Measurements from ENCODE around the gene SCN4A. TPM values are rescaled to one million over a fixed set of nuclear protein-coding genes. Genes with fewer than 3 reads are reported as not detected.
A peak's percentile ranks its signal among the peaks of the same experiment; 100 is the strongest.
"Not testable (repeated sequence)": the region's sequence is repeated elsewhere in the genome, so short reads cannot be mapped to it uniquely, and the experiment has no call there.

The SCN4A gene
- total RNA-seq, 1 donor from 2014 or later = 0.32 TPM

DNA sequence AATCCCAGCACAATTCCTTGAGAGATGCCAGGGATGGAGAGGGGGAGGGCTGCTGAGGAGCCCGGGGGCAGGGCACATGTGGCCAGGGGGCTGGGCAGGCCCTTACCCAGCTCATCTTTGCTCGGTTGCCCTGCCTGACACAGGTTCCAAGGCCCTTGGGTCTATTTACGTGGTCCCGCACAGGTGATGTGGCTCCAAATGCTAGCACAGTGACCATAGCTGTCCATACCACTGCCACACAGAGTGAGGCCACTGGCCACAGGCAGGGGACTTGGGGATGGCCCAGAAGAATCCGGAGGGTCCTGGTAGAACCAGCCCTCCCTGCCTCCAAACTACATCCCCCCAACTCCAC lies 15.4 kb upstream of the SCN4A start:
- intact Hi-C loops (cut with micrococcal nuclease) = no loop called here
- DNase-seq = peak; percentile 21
- no peak for ATAC-seq

- ATAC-seq (no peak), DNase-seq (peak; percentile 26)
- intact Hi-C loops (cut with micrococcal nuclease) = no loop called here
Measured at GRCh38 chr17:63987221-63988126, 14.8 kb upstream of the SCN4A start.

DNA sequence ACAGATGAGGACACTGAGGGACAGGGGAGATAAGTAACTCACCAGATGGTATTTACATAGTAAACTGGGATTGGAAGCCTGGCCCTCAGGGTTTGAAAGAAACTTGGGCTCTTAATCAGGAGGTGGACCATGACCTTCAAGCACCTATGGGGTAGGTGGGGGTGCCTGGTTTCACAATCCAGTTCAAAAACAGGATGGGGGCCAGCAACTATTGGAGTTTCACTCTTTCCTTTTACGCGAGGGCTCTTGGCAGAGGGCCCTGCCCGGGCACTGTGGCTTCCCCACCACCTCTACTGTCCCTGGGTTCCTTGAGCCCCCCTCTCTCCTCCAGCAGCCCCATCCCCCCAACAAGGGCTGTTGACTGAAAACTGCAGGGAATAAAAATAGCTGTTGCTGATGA lies 14.1 kb upstream of the SCN4A start:
- ATAC-seq (no peak), DNase-seq (peak; percentile 0)
- intact Hi-C loops (cut with micrococcal nuclease) = no loop called here

- intact Hi-C loops (cut with micrococcal nuclease) = no loop called here
- ATAC-seq = no peak
- DNase-seq = no peak
Measured at GRCh38 chr17:63985387-63986140, 12.8 kb upstream of the SCN4A start.

GRCh38 chr17:63984651-63985386 lies 12.1 kb upstream of the SCN4A start:
- ATAC-seq = peak; percentile 71
- intact Hi-C loops (cut with micrococcal nuclease) = no loop called here
- no peak for DNase-seq

- ATAC-seq (no peak), DNase-seq (no peak)
- intact Hi-C loops (cut with micrococcal nuclease) = no loop called here
Measured at GRCh38 chr17:63984236-63984635, 11.5 kb upstream of the SCN4A start.

GRCh38 chr17:63983320-63983719 lies 10.6 kb upstream of the SCN4A start:
- intact Hi-C loops (cut with micrococcal nuclease) = no loop called here
- DNase-seq = peak; percentile 49
- ATAC-seq = peak; percentile 60

DNA sequence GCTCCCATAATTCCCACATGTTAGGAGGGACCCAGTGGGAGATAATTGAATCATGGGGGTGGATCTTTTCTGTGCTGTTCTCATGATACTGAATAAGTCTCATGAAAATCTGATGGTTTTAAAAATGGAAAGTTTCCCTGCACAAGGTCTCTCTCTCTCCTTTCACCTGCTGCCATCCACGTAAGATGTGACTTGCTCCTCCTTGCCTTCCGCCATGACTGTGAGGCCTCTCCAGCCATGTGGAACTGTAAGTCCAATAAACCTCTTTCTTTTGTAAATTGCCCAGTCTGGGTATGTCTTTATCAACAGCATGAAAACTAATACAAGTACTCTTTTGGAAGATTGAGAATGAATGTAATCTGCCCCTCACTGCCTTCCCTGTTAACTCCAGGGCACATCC lies 9.9 kb upstream of the SCN4A start:
- ATAC-seq; intact Hi-C loops (cut with micrococcal nuclease); DNase-seq: not testable (repeated sequence)

DNA sequence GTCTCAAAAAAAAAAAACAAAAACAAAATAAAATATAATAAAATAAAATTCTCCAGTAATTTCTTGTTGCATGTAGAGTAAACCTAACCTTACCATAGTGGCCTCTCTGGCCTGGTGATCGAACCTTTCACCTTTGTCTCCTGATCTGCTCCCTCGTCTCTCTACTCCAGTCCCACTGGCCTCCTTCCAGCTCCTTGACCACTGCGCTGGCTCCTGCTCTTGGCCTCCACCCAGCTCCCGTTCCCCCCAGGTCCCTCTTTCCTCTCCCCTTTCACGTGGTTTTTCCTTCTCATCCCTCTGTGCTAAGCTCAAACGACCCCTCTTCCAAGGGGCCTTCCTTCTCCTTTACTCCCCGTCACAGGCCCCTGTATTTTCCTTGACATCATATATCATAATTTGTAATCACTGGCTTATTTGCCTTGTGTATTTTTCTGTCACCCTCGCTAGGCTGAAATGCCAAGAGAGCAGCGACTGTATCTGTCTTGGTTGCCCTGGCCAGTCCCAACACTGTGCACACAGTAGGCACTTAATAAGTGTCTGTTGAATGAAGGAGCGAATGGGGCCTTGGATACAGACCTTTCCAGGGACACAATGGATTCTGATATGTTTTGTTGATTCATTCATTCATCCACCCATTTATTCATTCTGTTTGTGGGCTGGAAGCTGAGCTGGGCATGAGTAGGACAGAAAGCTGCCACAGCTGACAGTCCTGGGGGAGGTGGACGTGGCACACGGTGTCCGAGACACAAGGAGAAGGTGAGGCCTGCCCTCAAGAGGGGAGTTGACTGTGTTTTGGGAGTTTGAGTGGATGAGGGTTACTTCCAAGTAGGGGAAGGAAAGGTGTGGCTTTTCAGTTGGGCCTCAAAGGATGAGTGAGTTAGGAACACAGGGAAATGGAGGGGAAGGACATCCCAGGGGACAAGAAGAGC lies 5.8 kb upstream of the SCN4A start:
- ATAC-seq (no peak), DNase-seq (no peak)
- intact Hi-C loops (cut with micrococcal nuclease) = no loop called here

DNA sequence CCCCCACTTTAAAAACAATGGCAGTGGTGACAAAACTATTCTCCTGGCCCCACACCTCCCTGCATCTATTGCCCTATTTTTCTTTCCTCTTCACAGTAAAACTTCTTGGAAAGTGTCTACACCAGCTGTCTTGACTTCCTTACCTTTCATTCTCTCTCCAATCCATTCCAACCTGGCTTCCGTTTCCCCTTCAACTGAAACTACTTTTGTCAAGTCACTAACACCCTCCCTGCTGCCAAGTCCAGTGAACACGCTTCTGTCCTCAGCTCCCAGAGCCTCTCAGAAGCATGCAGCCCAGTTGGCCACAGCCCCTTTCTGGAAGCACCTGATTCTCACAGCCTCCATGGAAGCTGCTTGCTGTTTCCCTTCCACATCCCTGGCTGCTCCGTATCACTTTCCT lies 4.0 kb upstream of the SCN4A start:
- intact Hi-C loops (cut with micrococcal nuclease) = no loop called here
- DNase-seq (no peak), ATAC-seq (no peak)

GRCh38 chr17:63975541-63976092 lies 2.9 kb upstream of the SCN4A start:
- DNase-seq (no peak), ATAC-seq (no peak)
- intact Hi-C loops (cut with micrococcal nuclease) = no loop called here

GRCh38 chr17:63974594-63975192 lies 2.0 kb upstream of the SCN4A start:
- intact Hi-C loops (cut with micrococcal nuclease) = no loop called here
- no peak for DNase-seq
- ATAC-seq = no peak

- ATAC-seq = no peak
- DNase-seq = no peak
- intact Hi-C loops (cut with micrococcal nuclease) = no loop called here
Measured at GRCh38 chr17:63973930-63974593, 1.3 kb upstream of the SCN4A start.

GRCh38 chr17:63973247-63973646 lies 529 bp upstream of the SCN4A start:
- no peak for DNase-seq
- no peak for ATAC-seq
- intact Hi-C loops (cut with micrococcal nuclease) = no loop called here

DNA sequence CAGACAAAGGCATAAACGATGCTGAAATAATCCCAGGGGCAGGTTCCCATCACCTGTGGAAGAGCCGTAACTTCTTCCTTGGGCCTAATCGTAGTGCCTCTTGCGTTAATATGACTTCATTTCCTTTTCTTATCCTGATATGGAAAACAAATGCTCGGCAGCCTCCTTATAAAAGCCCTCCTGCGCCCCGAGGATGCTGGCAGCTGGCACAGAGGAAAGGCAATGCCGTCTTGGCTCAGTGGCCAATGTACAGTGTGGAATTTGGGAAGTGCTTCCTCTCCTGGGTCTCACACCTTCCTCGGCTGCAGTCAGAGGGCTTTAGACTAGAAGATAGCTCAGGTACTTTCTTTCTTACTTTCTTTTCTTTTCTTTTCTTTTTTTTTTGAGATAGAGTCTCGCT lies 3.4 kb downstream of the SCN4A start:
- intact Hi-C loops (cut with micrococcal nuclease) = no loop called here
- ATAC-seq = no peak
- DNase-seq = no peak

GRCh38 chr17:63967953-63968352 lies 4.8 kb downstream of the SCN4A start:
- no peak for ATAC-seq
- intact Hi-C loops (cut with micrococcal nuclease) = no loop called here
- no peak for DNase-seq

- intact Hi-C loops (cut with micrococcal nuclease) = no loop called here
- ATAC-seq = no peak
- DNase-seq = no peak
Measured at GRCh38 chr17:63966646-63967264, 6.0 kb downstream of the SCN4A start.
